IMR-90 (cell line): ENCODE results near the gene C1orf167. TPM values are rescaled to one million over a fixed set of nuclear protein-coding genes. Genes with fewer than 3 reads are reported as not detected.
A peak's percentile ranks its signal among the peaks of the same experiment; 100 is the strongest.

ENCODE experiments used
- ATAC-seq: fragments of 200-7000 bp; cut with Tn5 transposase; 2 replicates; pipeline ENCODE4 v1.9.1; 2020; ENCODE audit warnings: low read depth, mild to moderate bottlenecking, moderate library complexity
- BruUV-seq: library from RNA; stranded (reverse); fragments of 400-500 nt; replicated peaks from 2 replicates; lab custom pipeline; 2021; lab: Mats Ljungman, UMichigan
- CTCF ChIA-PET: fragments of 300-600 bp; formaldehyde crosslinking; extraction: SDS; loops from one replicate; lab custom pipeline; 2021; ENCODE audit warnings: antibody characterized with exemption; lab: Yijun Ruan, JAX
- POLR2A ChIA-PET: fragments of 300-600 bp; sonication (Branson Sonifier 250); formaldehyde crosslinking; loops from one replicate; lab custom pipeline; 2022; ENCODE audit warnings: antibody characterized with exemption; ENCODE audit not compliant: unreplicated experiment; lab: Charles Lee
- DNase-seq: peaks from one replicate; pipeline ENCODE4 v3.0.0; 2013
- H2AFZ ChIP-seq: replicated peaks from 2 replicates; pipeline ENCODE3; 2013; ENCODE audit warnings: low read length, mild to moderate bottlenecking; ENCODE audit not compliant: poor library complexity
- H2AK5ac ChIP-seq: 2 replicates; pipeline ENCODE4 v1.6.1; 2013; ENCODE audit warnings: low read depth, low read length, inconsistent platforms
- H2AK9ac ChIP-seq: replicated peaks from 2 replicates; pipeline ENCODE3; 2013; ENCODE audit warnings: mild to moderate bottlenecking, low read depth, low read length, moderate library complexity; ENCODE audit not compliant: poor library complexity
- H2BK120ac ChIP-seq: 2 replicates; pipeline ENCODE4 v1.6.1; 2013; ENCODE audit warnings: low read depth, low read length, inconsistent platforms
- H2BK15ac ChIP-seq: 3 replicates; pipeline ENCODE4 v1.6.1; 2013; ENCODE audit warnings: low read depth, low read length, inconsistent platforms
- H2BK20ac ChIP-seq: 2 replicates; pipeline ENCODE4 v1.6.1; 2013; ENCODE audit warnings: low read depth, mild to moderate bottlenecking, inconsistent platforms, low read length, moderate library complexity
- H2BK5ac ChIP-seq: 2 replicates; pipeline ENCODE4 v1.6.1; 2013; ENCODE audit warnings: mild to moderate bottlenecking, low read depth, low read length, inconsistent platforms; ENCODE audit not compliant: poor library complexity, severe bottlenecking
- H3K14ac ChIP-seq: replicated peaks from 2 replicates; pipeline ENCODE4 v1.6.1; 2013; ENCODE audit warnings: low read depth, low read length, inconsistent platforms
- H3K18ac ChIP-seq: 2 replicates; pipeline ENCODE4 v1.6.1; 2013; ENCODE audit warnings: low read depth, low read length, control low read depth
- H3K23ac ChIP-seq: 2 replicates; pipeline ENCODE4 v1.6.1; 2013; ENCODE audit warnings: low read depth, low read length, inconsistent platforms
- H3K27ac ChIP-seq: 2 replicates; pipeline ENCODE4 v1.5.1; 2013; ENCODE audit warnings: mild to moderate bottlenecking, control low read depth, low read length; ENCODE audit not compliant: insufficient read depth
- H3K27me3 ChIP-seq: 2 replicates; pipeline ENCODE4 v1.6.1; 2013; ENCODE audit warnings: low read length; ENCODE audit not compliant: control insufficient read depth, insufficient read depth
- H3K36me3 ChIP-seq: 2 replicates; pipeline ENCODE4 v1.6.1; 2013; ENCODE audit warnings: low read length, mixed read lengths; ENCODE audit not compliant: control insufficient read depth, insufficient read depth
- H3K4ac ChIP-seq: 2 replicates; pipeline ENCODE4 v1.6.1; 2013; ENCODE audit warnings: low read depth, low read length, inconsistent platforms
- H3K4me1 ChIP-seq: 2 replicates; pipeline ENCODE4 v1.6.1; 2013; ENCODE audit warnings: low read length, mixed read lengths; ENCODE audit not compliant: control insufficient read depth, insufficient read depth
- H3K4me2 ChIP-seq: 2 replicates; pipeline ENCODE4 v1.6.1; 2013; ENCODE audit warnings: low read depth, mild to moderate bottlenecking, control low read depth, low read length, moderate library complexity
- H3K4me3 ChIP-seq: 2 replicates; pipeline ENCODE4 v1.5.1; 2013; ENCODE audit warnings: low read depth, mild to moderate bottlenecking, control low read depth, low read length, moderate library complexity; ENCODE audit not compliant: insufficient read depth
- H3K56ac ChIP-seq: 2 replicates; pipeline ENCODE4 v1.6.1; 2013; ENCODE audit warnings: low read length, inconsistent platforms; ENCODE audit not compliant: insufficient read depth; ENCODE audit errors: extremely low read depth
- H3K79me1 ChIP-seq, 2 experiments: 2 replicates each; pipeline ENCODE4 v1.6.1; 2013; ENCODE audit warnings: low read length in 2 of 2, inconsistent platforms in 1 of 2, low read depth in 1 of 2
- H3K9ac ChIP-seq: 2 replicates; pipeline ENCODE4 v1.6.1; 2013; ENCODE audit warnings: low read depth, low read length, control low read depth
- H3K9me1 ChIP-seq: 2 replicates; pipeline ENCODE4 v1.6.1; 2013; ENCODE audit warnings: low read length, inconsistent platforms; ENCODE audit not compliant: insufficient read depth
- H3K9me3 ChIP-seq: 2 replicates; pipeline ENCODE4 v1.6.1; 2013; ENCODE audit warnings: low read length; ENCODE audit not compliant: control insufficient read depth, insufficient read depth
- H4K20me1 ChIP-seq: 2 replicates; pipeline ENCODE4 v1.6.1; 2013; ENCODE audit warnings: low read length, inconsistent platforms; ENCODE audit not compliant: insufficient read depth
- H4K5ac ChIP-seq: 2 replicates; pipeline ENCODE4 v1.6.1; 2013; ENCODE audit warnings: mild to moderate bottlenecking, low read depth, low read length, control low read depth
- H4K8ac ChIP-seq, 2 experiments: 2 replicates each; pipeline ENCODE4 v1.6.1; 2013; ENCODE audit warnings: low read depth in 2 of 2, low read length in 2 of 2, control low read depth in 1 of 2, inconsistent platforms in 1 of 2
- H4K91ac ChIP-seq: 2 replicates; pipeline ENCODE4 v1.6.1; 2013; ENCODE audit warnings: low read depth, low read length, inconsistent platforms; ENCODE audit not compliant: insufficient read depth
- CEBPB ChIP-seq: IDR thresholded peaks from 2 replicates; pipeline ENCODE4 v1.6.1; 2012; ENCODE audit warnings: low read depth, low read length, improper control_type of control experiment
- CTCF ChIP-seq: conservative IDR thresholded peaks from 2 replicates; pipeline ENCODE4 v1.5.1; 2012; ENCODE audit warnings: mild to moderate bottlenecking, low read depth, low read length, improper control_type of control experiment
- FOS ChIP-seq: fragments of 150-350 bp; IDR thresholded peaks from 2 replicates; pipeline ENCODE4 v1.6.1; 2016; ENCODE audit warnings: low read depth, low read length
- MAZ ChIP-seq: IDR thresholded peaks from 2 replicates; pipeline ENCODE4 v1.6.1; 2012; ENCODE audit warnings: low read depth, mild to moderate bottlenecking, low read length, improper control_type of control experiment, moderate library complexity, borderline replicate concordance
- MXI1 ChIP-seq: IDR thresholded peaks from 2 replicates; pipeline ENCODE4 v1.6.1; 2012; ENCODE audit warnings: low read depth, mild to moderate bottlenecking, low read length, moderate library complexity, borderline replicate concordance
- NFE2L2 ChIP-seq: fragments of 150-350 bp; IDR thresholded peaks from 2 replicates; pipeline ENCODE4 v1.6.1; 2016; ENCODE audit warnings: low read depth, mild to moderate bottlenecking, low read length
- POLR2A ChIP-seq: IDR thresholded peaks from 2 replicates; pipeline ENCODE4 v1.6.1; 2012; ENCODE audit warnings: mild to moderate bottlenecking, low read depth, low read length
- SMC3 ChIP-seq: fragments of 150-350 bp; IDR thresholded peaks from 2 replicates; pipeline ENCODE4 v1.6.1; 2016; ENCODE audit warnings: low read depth, mild to moderate bottlenecking, antibody characterized with exemption, low read length, moderate library complexity
- WGBS, 2 experiments: methylation state at CpG; one replicate each; pipeline versions ENCODE4 v1.1.5 to v1.1.7; 2013; ENCODE audit warnings: missing lambda C conversion rate in 2 of 2; ENCODE audit not compliant: insufficient read length in 1 of 2; ENCODE audit errors: extremely low coverage in 2 of 2; 5-methylcytosine and 5-hydroxymethylcytosine counted together
- dilution Hi-C: fragments of 300-500 bp; cut with HindIII; formaldehyde crosslinking; loops from one replicate; pipeline ENCODE4 v1.14.3; 2018; ENCODE audit warnings: low sequenced_read_pairs; ENCODE audit not compliant: unreplicated experiment
- in situ Hi-C: fragments of 300-500 bp; cut with MboI; formaldehyde crosslinking; loops from 3 replicates; pipeline ENCODE4 v1.14.3; 2019; ENCODE audit warnings: low sequenced_read_pairs, inconsistent platforms, mixed read lengths
- intact Hi-C: fragments of 100-400 bp; cut with micrococcal nuclease; formaldehyde crosslinking; loops from 2 replicates; pipeline ENCODE4 v1.10.0; 2022
- polyA plus RNA-seq, 3 experiments: library from polyadenylated mRNA; depleted of rRNA; stranded (reverse); fragments of >200 nt; gene quantifications; 2 replicates each; pipeline ENCODE4 v1.2.3, GENCODE V29; 2012; ENCODE audit warnings: low replicate concordance in 1 of 3
- total RNA-seq: library from RNA; depleted of rRNA; stranded (reverse); fragments of >200 nt; gene quantifications from 2 replicates; pipeline ENCODE4 v1.2.3, GENCODE V29; 2012

The C1orf167 gene
- total and polyA plus RNA-seq, 2 of the 4 experiments (the other 2 are of a cell fraction): under 0.01 to 0.15 TPM

GRCh38 chr1:11753555-11754208 is 8.3 kb upstream of the C1orf167 start:
- Histone ChIP-seq H3K4me1 (no peaks in the 10 kb centered on the region), H4K5ac (no peak overlapping the region), H3K9me3 (0 out of 2 replicates have a peak, but pooled peaks cover 2% of the 10 kb centered on the region), H2AFZ (no peak overlapping the region), H4K20me1 (no peaks in the 10 kb centered on the region), H2BK5ac (no peak overlapping the region), H2AK5ac (no peak overlapping the region), H3K4me2 (no peak overlapping the region), H3K18ac (no peak overlapping the region), H3K56ac (no peak overlapping the region), H2AK9ac (peak overlapping the region; percentile 24), H3K4me3 (no peak overlapping the region), H3K4ac (no peak overlapping the region), H2BK120ac (no peak overlapping the region), H2BK20ac (no peak overlapping the region), H3K27me3 (peaks cover 8% of the 10 kb centered on the region), H3K9me1 (no peaks in the 10 kb centered on the region), H3K79me1 (no peaks in the 10 kb centered on the region), H3K23ac (no peak overlapping the region), H3K14ac (no peak overlapping the region), H3K9ac (no peak overlapping the region), H3K36me3 (peaks cover 16% of the 10 kb centered on the region), H4K91ac (no peak overlapping the region), H3K27ac (no peak overlapping the region), H2BK15ac (no peak overlapping the region), H4K8ac (no peak overlapping the region)
- TF ChIP-seq FOS: no peak
- TF ChIP-seq SMC3: no peak
- TF ChIP-seq POLR2A: no peak
- no peak for TF ChIP-seq MXI1
- no peak for TF ChIP-seq NFE2L2
- no peak for TF ChIP-seq CEBPB
- no peak for TF ChIP-seq CTCF
- TF ChIP-seq MAZ: no peak
- BruUV-seq: no TSS peak
- ChIA-PET CTCF (no interaction called here), POLR2A (no interaction called here)
- no peak for DNase-seq
- dilution Hi-C loops (no loop called here), intact Hi-C loops (no loop called here), in situ Hi-C loops (no loop called here)
- peak; percentile 38 for ATAC-seq
- 14% methylated on average over 1 of the region's 7 CpGs; no CpG with 5 or more reads in 1 of the 2 experiments for WGBS, 2 experiments
